Inflammatory macrophage treated with lipopolysaccharide for 1 hour (primary cell): ENCODE data around the gene ANXA3.
A peak's percentile ranks its signal among the peaks of the same experiment; 100 is the strongest.
"Not testable (repeated sequence)": the region's sequence is repeated elsewhere in the genome, so short reads cannot be mapped to it uniquely, and the experiment has no call there.

Source experiments
- DNase-seq, 2 donors: peaks; one replicate each; pipeline ENCODE4 v3.0.0-alpha.2; 2020 to 2022

ANXA3 gene

GRCh38 chr4:78551420-78552351, at the start of gene ANXA3:
Gene ANXA3, plus strand, starts transcription at chr4:78551770. Its CDS starts 2,704 bp downstream, at chr4:78554474.
- DNase-seq = peak in 1 of 2 donors; percentile 7

- DNase-seq = not testable (repeated sequence)
Measured at GRCh38 chr4:78506260-78506659, 45.3 kb upstream of the ANXA3 start.

GRCh38 chr4:78509043-78509442, 42.5 kb upstream of the ANXA3 start:
- DNase-seq = no peak

GRCh38 chr4:78510108-78510507, 41.5 kb upstream of the ANXA3 start:
- DNase-seq = no peak

- DNase-seq = no peak
Measured at GRCh38 chr4:78510681-78511080, 40.9 kb upstream of the ANXA3 start.

GRCh38 chr4:78512357-78512920, 39.1 kb upstream of the ANXA3 start:
- DNase-seq = no peak

GRCh38 chr4:78513411-78513975, 38.1 kb upstream of the ANXA3 start:
- no peak for DNase-seq

- DNase-seq = peak; percentile 10 to 50
Measured at GRCh38 chr4:78517050-78517652, 34.4 kb upstream of the ANXA3 start.

- DNase-seq = no peak
Measured at GRCh38 chr4:78518561-78518960, 33.0 kb upstream of the ANXA3 start.

- DNase-seq = no peak
Measured at GRCh38 chr4:78519962-78520361, 31.6 kb upstream of the ANXA3 start.

GRCh38 chr4:78520808-78521226, 30.8 kb upstream of the ANXA3 start:
- no peak for DNase-seq

- DNase-seq = no peak
Measured at GRCh38 chr4:78524009-78524408, 27.6 kb upstream of the ANXA3 start.

- no peak for DNase-seq
Measured at GRCh38 chr4:78525559-78525958, 26.0 kb upstream of the ANXA3 start.

- no peak for DNase-seq
Measured at GRCh38 chr4:78527103-78527502, 24.5 kb upstream of the ANXA3 start.

GRCh38 chr4:78527555-78527954, 24.0 kb upstream of the ANXA3 start:
- DNase-seq = no peak

GRCh38 chr4:78528327-78528726, 23.2 kb upstream of the ANXA3 start:
- no peak for DNase-seq

- DNase-seq = no peak
Measured at GRCh38 chr4:78529569-78530209, 21.9 kb upstream of the ANXA3 start.

GRCh38 chr4:78532046-78532445, 19.5 kb upstream of the ANXA3 start:
- DNase-seq = peak in 1 of 2 donors; percentile 14

- DNase-seq = no peak
Measured at GRCh38 chr4:78533854-78534253, 17.7 kb upstream of the ANXA3 start.

GRCh38 chr4:78534286-78534955, 17.1 kb upstream of the ANXA3 start:
- no peak for DNase-seq

- DNase-seq = no peak
Measured at GRCh38 chr4:78542373-78542772, 9.2 kb upstream of the ANXA3 start.

- DNase-seq = no peak
Measured at GRCh38 chr4:78543424-78544125, 8.0 kb upstream of the ANXA3 start.
